ENCODE data around the gene RBMY1J.

- no peak for TF ChIP-seq CTCF (IDR thresholded peaks at IDR 0.05)
- TF ChIP-seq EZH2phosphoT487 (IDR thresholded peaks at IDR 0.05), result no peak
Measured at GRCh38 chrY:22373494-22373893, 29.7 kb upstream of the RBMY1J start.

Data from neural progenitor cell (in vitro differentiated cells).